Activated B cell treated with CpG ODN at 0.5 μM for 24 hours (primary cell): Measurements from ENCODE around the gene NDUFA5. TPM values are rescaled to one million over a fixed set of nuclear protein-coding genes. Genes with fewer than 3 reads are reported as not detected.

Experiments
- ATAC-seq: fragments of 200-7000 bp; cut with Tn5 transposase; one replicate; pipeline ENCODE4 v1.10.0; 2021; ENCODE audit warnings: low read depth, mild to moderate bottlenecking, moderate library complexity
- CTCF ChIA-PET: fragments of 350-600 bp; sonication (Branson Sonifier 250); formaldehyde crosslinking; loops from one replicate; lab custom pipeline; 2021; ENCODE audit warnings: antibody characterized with exemption; lab: Charles Lee
- POLR2A ChIA-PET: fragments of 350-600 bp; sonication (Branson Sonifier 250); formaldehyde crosslinking; loops from one replicate; lab custom pipeline; 2021; ENCODE audit warnings: antibody characterized with exemption; lab: Charles Lee
- DNase-seq: peaks from one replicate; pipeline ENCODE4 v3.0.0; 2022
- H3K27ac Mint-ChIP-seq: one replicate; pipeline ENCODE4 v1.8.0; 2020; ENCODE audit warnings: mixed read lengths
- H3K27me3 Mint-ChIP-seq: one replicate; pipeline ENCODE4 v1.8.0; 2021; ENCODE audit warnings: mixed read lengths
- H3K36me3 Mint-ChIP-seq: one replicate; pipeline ENCODE4 v1.8.0; 2021; ENCODE audit warnings: low read depth, mixed read lengths
- H3K4me1 Mint-ChIP-seq: one replicate; pipeline ENCODE4 v1.8.0; 2021; ENCODE audit warnings: mixed read lengths
- H3K4me3 Mint-ChIP-seq: one replicate; pipeline ENCODE4 v1.8.0; 2020; ENCODE audit warnings: mild to moderate bottlenecking, mixed read lengths
- H3K9me3 Mint-ChIP-seq: one replicate; pipeline ENCODE4 v1.8.0; 2020; ENCODE audit warnings: mixed read lengths
- CTCF ChIP-seq: fragments of 200-600 bp; IDR thresholded peaks from one replicate; pipeline ENCODE4 v1.8.0; 2022; ENCODE audit warnings: antibody characterized with exemption, mild to moderate bottlenecking
- intact Hi-C: fragments of 100-400 bp; cut with micrococcal nuclease; formaldehyde crosslinking; loops from one replicate; pipeline ENCODE4 v1.15.1; 2024
- total RNA-seq: library from RNA; stranded (reverse); gene quantifications from 2 replicates; pipeline ENCODE4 v1.2.3, GENCODE V29; 2022

The NDUFA5 gene
- total RNA-seq, 1 donor from 2014 or later = 54.3 TPM

DNA sequence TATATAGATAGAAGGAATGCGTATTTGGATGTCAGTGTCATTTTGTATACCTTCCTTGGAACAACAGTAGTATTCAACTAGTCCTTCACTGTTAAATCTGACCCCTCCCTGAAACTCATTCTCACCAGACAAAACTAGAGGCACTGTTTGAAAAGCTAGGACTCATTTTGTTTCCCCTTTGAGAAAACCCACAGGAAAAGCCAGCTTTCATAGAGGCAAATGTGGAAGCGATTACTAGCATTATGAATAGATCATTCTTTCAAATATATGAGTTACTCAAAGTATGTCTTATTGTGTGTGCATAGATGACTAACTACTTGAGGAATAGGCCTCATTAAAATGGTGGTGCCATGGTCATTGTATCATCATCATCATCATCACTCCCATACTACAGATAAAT is 42.1 kb upstream of the NDUFA5 start:
- Mint-ChIP-seq H3K36me3 (no peaks in the 10 kb centered on the region), H3K27ac (no peak overlapping the region), H3K27me3 (peaks cover 21% of the 10 kb centered on the region), H3K4me3 (no peak overlapping the region), H3K9me3 (no peaks in the 10 kb centered on the region), H3K4me1 (no peaks in the 10 kb centered on the region)
- intact Hi-C loops = no loop called here
- DNase-seq (no peak), ATAC-seq (no peak)
- POLR2A ChIA-PET = no interaction called here
- TF ChIP-seq CTCF = no peak
- CTCF ChIA-PET = no interaction called here

GRCh38 chr7:123598657-123599056 is 41.0 kb upstream of the NDUFA5 start:
- no peak overlapping the region for H3K4me3 Mint-ChIP-seq
- no peak overlapping the region for H3K27ac Mint-ChIP-seq
- no peaks in the 10 kb centered on the region for H3K9me3 Mint-ChIP-seq
- ATAC-seq (no peak), DNase-seq (no peak)
- no peaks in the 10 kb centered on the region for H3K36me3 Mint-ChIP-seq
- POLR2A ChIA-PET = no interaction called here
- intact Hi-C loops = no loop called here
- CTCF ChIA-PET = no interaction called here
- H3K27me3 Mint-ChIP-seq = peaks cover 23% of the 10 kb centered on the region
- no peaks in the 10 kb centered on the region for H3K4me1 Mint-ChIP-seq
- no peak for TF ChIP-seq CTCF

DNA sequence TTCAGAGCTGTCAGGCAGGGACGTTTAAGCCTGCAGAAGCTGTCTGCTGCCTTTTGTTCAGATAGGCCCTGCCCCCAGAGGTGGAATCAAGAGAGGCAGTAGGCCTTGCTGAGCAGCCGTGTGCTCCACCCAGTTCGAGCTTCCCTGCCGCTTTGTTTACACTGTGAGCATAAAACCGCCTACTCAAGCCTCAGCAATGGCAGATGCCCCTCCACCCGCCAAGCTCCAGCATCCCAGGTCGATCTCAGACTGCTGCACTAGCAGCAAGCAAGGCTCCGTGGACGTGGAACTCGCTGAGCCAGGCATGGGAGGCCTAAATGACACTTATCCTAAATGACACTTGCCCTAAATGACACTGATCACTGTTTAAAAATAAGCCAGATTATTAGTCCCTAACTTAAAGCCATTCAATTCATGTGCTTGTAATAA is 37.2 kb upstream of the NDUFA5 start:
- no peak for TF ChIP-seq CTCF
- ChIA-PET CTCF (no interaction called here), POLR2A (no interaction called here)
- peaks cover 27% of the 10 kb centered on the region for H3K27me3 Mint-ChIP-seq
- H3K27ac Mint-ChIP-seq = no peak overlapping the region
- no peaks in the 10 kb centered on the region for H3K4me1 Mint-ChIP-seq
- no peak overlapping the region for H3K4me3 Mint-ChIP-seq
- intact Hi-C loops = no loop called here
- ATAC-seq = no peak
- DNase-seq = no peak
- H3K9me3 Mint-ChIP-seq = no peaks in the 10 kb centered on the region
- H3K36me3 Mint-ChIP-seq = no peaks in the 10 kb centered on the region

DNA sequence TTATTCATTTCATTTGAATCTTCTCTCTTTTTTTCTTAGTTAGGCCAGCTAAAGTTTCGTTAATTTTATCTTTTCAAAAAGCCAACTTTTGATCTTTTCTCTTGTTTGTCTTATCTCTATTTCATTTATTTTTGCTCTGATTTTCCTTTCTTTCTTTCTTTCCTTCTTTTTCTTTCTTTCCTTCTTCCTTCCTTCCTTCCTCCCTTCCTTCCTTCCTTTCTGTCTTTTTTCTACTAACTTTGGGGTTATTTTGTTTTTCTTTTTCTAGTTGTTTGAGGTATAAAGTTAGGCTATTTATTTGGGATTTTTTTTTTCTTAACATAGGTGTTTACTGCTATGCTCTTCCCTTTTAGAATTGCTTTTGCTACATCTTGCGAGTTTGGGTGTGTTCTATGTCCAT is 30.8 kb upstream of the NDUFA5 start:
- H3K27me3 Mint-ChIP-seq = peaks cover 8% of the 10 kb centered on the region
- intact Hi-C loops = no loop called here
- DNase-seq = no peak
- ATAC-seq = no peak
- H3K4me1 Mint-ChIP-seq = no peaks in the 10 kb centered on the region
- TF ChIP-seq CTCF = no peak
- H3K27ac Mint-ChIP-seq = no peak overlapping the region
- CTCF ChIA-PET = no interaction called here
- H3K4me3 Mint-ChIP-seq = no peak overlapping the region
- no peaks in the 10 kb centered on the region for H3K9me3 Mint-ChIP-seq
- no peaks in the 10 kb centered on the region for H3K36me3 Mint-ChIP-seq
- POLR2A ChIA-PET = no interaction called here

GRCh38 chr7:123583821-123584220 is 26.2 kb upstream of the NDUFA5 start:
- CTCF ChIA-PET = no interaction called here
- Mint-ChIP-seq H3K27ac (no peak overlapping the region), H3K27me3 (peaks cover 25% of the 10 kb centered on the region), H3K36me3 (no peaks in the 10 kb centered on the region), H3K4me3 (no peak overlapping the region), H3K4me1 (no peaks in the 10 kb centered on the region), H3K9me3 (no peaks in the 10 kb centered on the region)
- intact Hi-C loops = no loop called here
- no peak for ATAC-seq
- no peak for TF ChIP-seq CTCF
- POLR2A ChIA-PET = interaction anchor here (0.7 kb wide), 1 partner anchor 35 kb away, joined by 14 read pairs; no protein-coding TSS in a partner anchor
- no peak for DNase-seq
